H1 (cell line): Measurements from ENCODE around the gene NUTM2D. TPM values are rescaled to one million over a fixed set of nuclear protein-coding genes. Genes with fewer than 3 reads are reported as not detected.
"Not testable (repeated sequence)": the region's sequence is repeated elsewhere in the genome, so short reads cannot be mapped to it uniquely, and the experiment has no call there.

Experiments used
- CTCF ChIA-PET: fragments of 300-600 bp; sonication (Branson Sonifier 250); formaldehyde crosslinking; loops from one replicate; lab custom pipeline; 2021; ENCODE audit not compliant: partially characterized antibody; lab: Charles Lee
- POLR2A ChIA-PET: fragments of 300-600 bp; sonication (Branson Sonifier 250); formaldehyde crosslinking; loops from one replicate; lab custom pipeline; 2021; ENCODE audit warnings: inconsistent platforms; ENCODE audit not compliant: partially characterized antibody; lab: Charles Lee
- DNase-seq, 2 experiments: peaks; one replicate each; pipeline versions ENCODE4 v3.0.0 to v3.0.0-alpha.2; 2010 to 2022; ENCODE audit warnings: low spot score in 2 of 2, low read depth in 1 of 2, mixed read lengths in 1 of 2
- FAIRE-seq: peaks from 2 replicates; lab custom pipeline; 2011; peaks lifted over from hg19 to GRCh38; lab: Jason Lieb, UNC
- H2AFZ ChIP-seq: 2 replicates; pipeline ENCODE4 v1.8.1; 2012; ENCODE audit warnings: low read length, inconsistent platforms
- H2AK5ac ChIP-seq: 2 replicates; pipeline ENCODE4 v1.6.1; 2013; ENCODE audit warnings: low read depth, low read length
- H2BK120ac ChIP-seq: replicated peaks from 2 replicates; pipeline ENCODE3; 2013; ENCODE audit warnings: low read depth, low read length, inconsistent platforms
- H2BK12ac ChIP-seq: 2 replicates; pipeline ENCODE4 v1.6.1; 2013; ENCODE audit warnings: low read depth, low read length
- H2BK15ac ChIP-seq: 2 replicates; pipeline ENCODE4 v1.6.1; 2013; ENCODE audit warnings: low read length
- H2BK20ac ChIP-seq: 2 replicates; pipeline ENCODE4 v1.6.1; 2013; ENCODE audit warnings: low read length
- H2BK5ac ChIP-seq: 2 replicates; pipeline ENCODE4 v1.6.1; 2013; ENCODE audit warnings: low read depth, low read length
- H3K14ac ChIP-seq: 2 replicates; pipeline ENCODE4 v1.6.1; 2013; ENCODE audit warnings: inconsistent platforms; ENCODE audit not compliant: insufficient read length
- H3K18ac ChIP-seq: 2 replicates; pipeline ENCODE4 v1.6.1; 2013; ENCODE audit warnings: low read length; ENCODE audit errors: extremely low read depth
- H3K23ac ChIP-seq: 2 replicates; pipeline ENCODE4 v1.6.1; 2013; ENCODE audit warnings: inconsistent platforms; ENCODE audit not compliant: insufficient read length
- H3K23me2 ChIP-seq: 2 replicates; pipeline ENCODE4 v1.6.1; 2013; ENCODE audit warnings: low read depth, low read length
- H3K27ac ChIP-seq: 2 replicates; pipeline ENCODE4 v1.6.1; 2011; ENCODE audit warnings: low read depth, low read length, inconsistent platforms
- H3K27me3 ChIP-seq, 4 experiments: replicated peaks in 1 of 4; 1 replicate in 1 of 4; 2 replicates in 3 of 4; pipeline versions ENCODE4 v1.6.1 to v1.8.1; 2011 to 2013; ENCODE audit warnings: low read length in 3 of 4, mild to moderate bottlenecking in 3 of 4, inconsistent platforms in 2 of 4, mixed read lengths in 2 of 4, moderate library complexity in 1 of 4; ENCODE audit not compliant: control insufficient read depth in 3 of 4, insufficient read depth in 3 of 4; ENCODE audit errors: extremely low read depth in 1 of 4
- H3K36me3 ChIP-seq, 4 experiments: 2 replicates each; pipeline versions ENCODE4 v1.6.1 to v1.8.1; 2011 to 2013; ENCODE audit warnings: mild to moderate bottlenecking in 4 of 4, low read length in 3 of 4, moderate library complexity in 2 of 4, control low read depth in 1 of 4, inconsistent platforms in 1 of 4; ENCODE audit not compliant: insufficient read depth in 4 of 4, control insufficient read depth in 2 of 4
- H3K4ac ChIP-seq: replicated peaks from 2 replicates; pipeline ENCODE3; 2013; ENCODE audit warnings: low read length, low read depth, mixed read lengths, inconsistent platforms; ENCODE audit not compliant: insufficient read length
- H3K4me1 ChIP-seq, 4 experiments: replicated peaks in 1 of 4; 1 replicate in 1 of 4; 2 replicates in 3 of 4; pipeline versions ENCODE4 v1.6.1 to v1.8.1; 2011 to 2013; ENCODE audit warnings: low read length in 3 of 4, inconsistent platforms in 2 of 4, mixed read lengths in 1 of 4; ENCODE audit not compliant: insufficient read depth in 4 of 4, control insufficient read depth in 3 of 4
- H3K4me2 ChIP-seq, 2 experiments: 2 replicates each; pipeline versions ENCODE4 v1.6.1 to v1.8.1; 2011 to 2013; ENCODE audit warnings: low read depth in 2 of 2, low read length in 2 of 2, control low read depth in 1 of 2, inconsistent platforms in 1 of 2, mild to moderate bottlenecking in 1 of 2; ENCODE audit not compliant: insufficient read depth in 1 of 2
- H3K4me3 ChIP-seq, 4 experiments: fragments of 200-600, 300-600 bp in 1 of 4; sonication (generic), shearing (Covaris generic), sonication (Bioruptor Twin) in 1 of 4; 2 replicates each; pipeline versions ENCODE4 v1.5.1 to v1.8.1; 2011 to 2016; ENCODE audit warnings: low read length in 4 of 4, low read depth in 3 of 4, control low read depth in 2 of 4, inconsistent platforms in 2 of 4, mild to moderate bottlenecking in 2 of 4, mixed read lengths in 1 of 4, moderate library complexity in 1 of 4; ENCODE audit not compliant: insufficient read depth in 2 of 4; ENCODE audit errors: extremely low read depth in 1 of 4
- H3K56ac ChIP-seq: replicated peaks from 2 replicates; pipeline ENCODE3; 2013; ENCODE audit warnings: low read depth, mild to moderate bottlenecking, mixed read lengths, low read length, inconsistent platforms; ENCODE audit not compliant: insufficient read length
- H3K79me1 ChIP-seq: 2 replicates; pipeline ENCODE4 v1.6.1; 2013; ENCODE audit warnings: low read depth, low read length, control low read depth
- H3K79me2 ChIP-seq, 2 experiments: 2 replicates each; pipeline versions ENCODE4 v1.6.1 to v1.8.1; 2012 to 2013; ENCODE audit warnings: low read length in 2 of 2, mild to moderate bottlenecking in 2 of 2, inconsistent platforms in 1 of 2; ENCODE audit not compliant: insufficient read depth in 2 of 2, control insufficient read depth in 1 of 2
- H3K9ac ChIP-seq, 4 experiments: replicated peaks in 1 of 4; 1 replicate in 1 of 4; 2 replicates in 3 of 4; pipeline versions ENCODE4 v1.6.1 to v1.8.1; 2011 to 2013; ENCODE audit warnings: low read depth in 3 of 4, low read length in 3 of 4, control low read depth in 2 of 4, mild to moderate bottlenecking in 2 of 4, moderate library complexity in 2 of 4, inconsistent platforms in 1 of 4; ENCODE audit errors: extremely low read depth in 1 of 4
- H3K9me3 ChIP-seq, 2 experiments: 2 replicates each; pipeline versions ENCODE4 v1.6.1 to v1.8.1; 2012 to 2013; ENCODE audit warnings: mild to moderate bottlenecking in 2 of 2, moderate library complexity in 2 of 2, control low read depth in 1 of 2, inconsistent platforms in 1 of 2, low read depth in 1 of 2, low read length in 1 of 2, mixed read lengths in 1 of 2; ENCODE audit not compliant: insufficient read depth in 2 of 2
- H4K20me1 ChIP-seq, 2 experiments: replicated peaks in 1 of 2; 2 replicates each; pipeline versions ENCODE3 to v1.8.1; 2011 to 2013; ENCODE audit warnings: inconsistent platforms in 2 of 2, low read length in 2 of 2, mild to moderate bottlenecking in 1 of 2; ENCODE audit not compliant: insufficient read depth in 2 of 2, control insufficient read depth in 1 of 2
- H4K5ac ChIP-seq: 2 replicates; pipeline ENCODE4 v1.6.1; 2013; ENCODE audit warnings: low read length, low read depth, mixed read lengths, inconsistent platforms; ENCODE audit not compliant: insufficient read length
- H4K8ac ChIP-seq: 2 replicates; pipeline ENCODE4 v1.8.0; 2013; ENCODE audit warnings: mild to moderate bottlenecking, moderate library complexity, low read length, inconsistent platforms; ENCODE audit not compliant: insufficient read depth; ENCODE audit errors: extremely low read depth
- H4K91ac ChIP-seq: replicated peaks from 2 replicates; pipeline ENCODE3; 2013; ENCODE audit warnings: low read length, mixed read lengths, inconsistent platforms; ENCODE audit not compliant: insufficient read length
- WGBS, 2 experiments: shearing (Covaris generic) in 1 of 2; methylation state at CpG; one replicate each; pipeline versions ENCODE4 v1.1.6 to v1.1.7; 2013 to 2015; ENCODE audit warnings: low lambda C conversion rate in 2 of 2, mixed read lengths in 2 of 2, inconsistent platforms in 1 of 2, low coverage in 1 of 2, missing lambda C conversion rate in 1 of 2; ENCODE audit not compliant: insufficient replicate concordance in 2 of 2, insufficient coverage in 1 of 2, insufficient read length in 1 of 2; ENCODE audit errors: extremely low coverage in 1 of 2, missing lambda C conversion rate in 1 of 2; 5-methylcytosine and 5-hydroxymethylcytosine counted together
- polyA plus RNA-seq, 7 experiments: library from polyadenylated mRNA; depleted of rRNA in 3 of 7; stranded (reverse) in 5 of 7; unstranded in 2 of 7; fragments of >200 nt in 5 of 7; fragments of 200-250 nt in 2 of 7; gene quantifications; 1 replicate in 5 of 7; 2 replicates in 1 of 7; 4 replicates in 1 of 7; pipeline versions ENCODE4 v1.2.1 to v1.2.3, GENCODE V29; 2011 to 2013; ENCODE audit warnings: missing spikeins in 2 of 7, mixed read lengths in 2 of 7
- total RNA-seq: library from RNA; stranded (reverse); fragmentation: NEBNext Ultra II Directional; extraction: Animal tissue kit (Norgen Biotek cat#: 25700); gene quantifications from 2 replicates; pipeline ENCODE4 v1.2.1, GENCODE V29; 2021

NUTM2D gene
- total and polyA plus RNA-seq, 2 of the 8 experiments (the other 6 are each of a cell fraction or from before 2014, with no cell fraction given), result 0.76 to 2.2 TPM

GRCh38 chr10:87385762-87386360, 28.3 kb downstream of the NUTM2D start:
- H4K5ac ChIP-seq, H3K79me1 ChIP-seq, H4K8ac ChIP-seq, H3K14ac ChIP-seq, FAIRE-seq, H3K9me3 ChIP-seq, DNase-seq, H3K4me1 ChIP-seq, H3K79me2 ChIP-seq, CTCF ChIA-PET, H3K9ac ChIP-seq, H2AK5ac ChIP-seq, H3K27ac ChIP-seq, H3K56ac ChIP-seq, H2BK15ac ChIP-seq, H3K27me3 ChIP-seq, H4K20me1 ChIP-seq, H3K4me2 ChIP-seq, H3K18ac ChIP-seq, H3K23me2 ChIP-seq, H2AFZ ChIP-seq, H3K36me3 ChIP-seq, H3K23ac ChIP-seq, H3K4ac ChIP-seq, H2BK12ac ChIP-seq, H2BK5ac ChIP-seq, H3K4me3 ChIP-seq, H2BK20ac ChIP-seq, H2BK120ac ChIP-seq, H4K91ac ChIP-seq, POLR2A ChIA-PET: not testable (repeated sequence)
- WGBS, 2 experiments, result 88% methylated on average over 4 of the region's 5 CpGs; no CpG with 5 or more reads in 1 of the 2 experiments

DNA sequence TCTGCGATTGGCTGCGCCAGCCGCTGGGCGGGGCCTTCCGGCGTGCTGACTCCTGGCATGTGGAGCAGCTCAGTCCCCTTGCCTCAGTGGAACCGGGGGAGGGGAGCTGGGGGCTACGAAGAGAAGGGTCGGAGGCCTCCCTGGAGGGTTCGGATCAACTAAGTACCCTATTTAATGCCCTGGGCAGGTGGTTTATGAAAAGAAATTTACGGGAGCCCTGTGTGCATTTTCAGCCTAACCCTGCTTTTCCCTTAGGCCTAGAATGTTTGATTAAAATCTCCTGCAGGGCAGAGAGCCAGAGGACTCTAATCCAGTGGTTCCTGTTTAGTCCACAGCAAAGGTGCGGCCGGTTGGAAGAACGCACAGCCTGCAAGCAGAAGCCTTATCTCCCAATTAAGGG, 33.8 kb downstream of the NUTM2D start:
- H3K27ac ChIP-seq, H3K4me3 ChIP-seq, H3K79me2 ChIP-seq, H4K20me1 ChIP-seq, H2BK20ac ChIP-seq, H2AK5ac ChIP-seq, H2BK5ac ChIP-seq, H4K91ac ChIP-seq, H2AFZ ChIP-seq, H3K79me1 ChIP-seq, H3K23me2 ChIP-seq, H3K4me1 ChIP-seq, POLR2A ChIA-PET, CTCF ChIA-PET, H3K4ac ChIP-seq, H3K4me2 ChIP-seq, H3K56ac ChIP-seq, FAIRE-seq, H3K14ac ChIP-seq, H3K18ac ChIP-seq, H2BK15ac ChIP-seq, H4K5ac ChIP-seq, H3K23ac ChIP-seq, H3K9ac ChIP-seq, H2BK120ac ChIP-seq, H2BK12ac ChIP-seq, H3K27me3 ChIP-seq, H3K9me3 ChIP-seq, H4K8ac ChIP-seq, H3K36me3 ChIP-seq: not testable (repeated sequence)
- peak in 1 of 2 experiments; percentile 65 for DNase-seq
- 46% methylated on average over 5 of the region's 14 CpGs; no CpG with 5 or more reads in 1 of the 2 experiments for WGBS, 2 experiments
